Esophagus squamous epithelium (tissue), 5 donors: ENCODE measurements around the gene RSU1. TPM values are rescaled to one million over a fixed set of nuclear protein-coding genes. Genes with fewer than 3 reads are reported as not detected.

ENCODE experiments used
- DNase-seq: peaks from one replicate; lab custom pipeline; 2025; lab: John Stamatoyannopoulos, UW
- H3K27ac ChIP-seq, 4 donors: fragments of 200-600 bp; sonication (generic); one replicate each; pipeline ENCODE4 v1.5.1; 2016 to 2019; ENCODE audit warnings: mild to moderate bottlenecking in 1 of 4
- H3K27me3 ChIP-seq, 4 donors: fragments of 200-600 bp; sonication (generic); 1 replicate in 3 of 4; 2 replicates in 1 of 4; pipeline versions ENCODE4 v1.5.1 to v1.6.0; 2017 to 2021; ENCODE audit warnings: antibody characterized with exemption in 1 of 4
- H3K36me3 ChIP-seq, 3 donors: fragments of 200-600 bp; sonication (generic); one replicate each; pipeline ENCODE4 v1.5.1; 2016 to 2019
- H3K4me1 ChIP-seq, 3 donors: fragments of 200-600 bp; sonication (generic); one replicate each; pipeline ENCODE4 v1.5.1; 2017 to 2019
- H3K4me3 ChIP-seq, 4 donors: fragments of 200-600 bp; sonication (generic); 1 replicate in 3 of 4; 2 replicates in 1 of 4; pipeline ENCODE4 v1.5.1; 2016 to 2019; ENCODE audit warnings: mild to moderate bottlenecking in 2 of 4, moderate library complexity in 1 of 4
- H3K9me3 ChIP-seq, 3 donors: fragments of 200-600 bp; sonication (generic); one replicate each; pipeline ENCODE4 v1.5.1; 2016 to 2019
- CTCF ChIP-seq, 6 experiments: fragments of 450-650 bp in 4 of 6; fragments of 200-600 bp in 2 of 6; sonication (generic) in 2 of 6; IDR thresholded peaks; one replicate each; pipeline ENCODE4 v1.5.1; 2016 to 2019; ENCODE audit warnings: antibody characterized with exemption in 6 of 6, mild to moderate bottlenecking in 4 of 6, moderate library complexity in 4 of 6
- POLR2A ChIP-seq, 4 donors: fragments of 450-650 bp; IDR thresholded peaks; one replicate each; pipeline ENCODE4 v1.6.1; 2017; ENCODE audit warnings: antibody characterized with exemption in 4 of 4, mild to moderate bottlenecking in 4 of 4, moderate library complexity in 3 of 4
- WGBS, 2 donors: methylation state at CpG; one replicate each; pipeline ENCODE4 v1.1.5; 2018; 5-methylcytosine and 5-hydroxymethylcytosine counted together
- intact Hi-C: fragments of 100-400 bp; cut with DNase I; formaldehyde crosslinking; loops from one replicate; pipeline ENCODE4 v1.15.0; 2022
- total RNA-seq, 4 donors: library from RNA; depleted of rRNA; stranded (reverse); fragments of >200 nt; gene quantifications; one replicate each; pipeline ENCODE4 v1.1.0, GENCODE V29; 2016
- donor health status: DM: yes; HTN: yes; CAD: no.

Gene RSU1
- total RNA-seq, 4 donors from 2014 or later: 43.5 to 61.5 (median 51.3) TPM

GRCh38 chr10:16751244-16751643 is 66.0 kb downstream of the RSU1 start:
- no peaks in the 10 kb centered on the region for H3K27me3 ChIP-seq
- WGBS, 2 donors: 98 to 99% methylated on average over 8 of the region's 8 CpGs
- intact Hi-C loops: no loop called here
- no peak for DNase-seq
- H3K27ac ChIP-seq: no peak overlapping the region
- H3K36me3 ChIP-seq: peaks cover 0 to 61% (median 0%) of the 10 kb centered on the region in 3 donors
- H3K9me3 ChIP-seq: no peaks in the 10 kb centered on the region
- TF ChIP-seq POLR2A (IDR thresholded peaks at IDR 0.05): no peak
- no peak for TF ChIP-seq CTCF (IDR thresholded peaks at IDR 0.05)
- H3K4me1 ChIP-seq: no peaks in the 10 kb centered on the region
- no peak overlapping the region for H3K4me3 ChIP-seq

- no peaks in the 10 kb centered on the region for H3K4me1 ChIP-seq
- H3K27ac ChIP-seq: no peak overlapping the region
- H3K36me3 ChIP-seq: peaks cover 0 to 66% (median 0%) of the 10 kb centered on the region in 3 donors
- no peaks in the 10 kb centered on the region for H3K27me3 ChIP-seq
- WGBS, 2 donors: 87 to 93% methylated on average over 3 of the region's 3 CpGs
- no peak overlapping the region for H3K4me3 ChIP-seq
- no peak for TF ChIP-seq CTCF (IDR thresholded peaks at IDR 0.05)
- no peak for TF ChIP-seq POLR2A (IDR thresholded peaks at IDR 0.05)
- intact Hi-C loops: no loop called here
- H3K9me3 ChIP-seq: no peaks in the 10 kb centered on the region
- no peak for DNase-seq
These were observed 66.8 kb downstream of the RSU1 start for GRCh38 chr10:16750461-16750860.

- Histone ChIP-seq H3K36me3 (peaks cover 0 to 61% (median 0%) of the 10 kb centered on the region in 3 donors), H3K4me1 (no peaks in the 10 kb centered on the region), H3K27me3 (no peaks in the 10 kb centered on the region), H3K4me3 (no peak overlapping the region), H3K27ac (no peak overlapping the region), H3K9me3 (no peaks in the 10 kb centered on the region)
- WGBS, 2 donors: 90% methylated on average over 7 of the region's 7 CpGs
- no peak for TF ChIP-seq POLR2A (IDR thresholded peaks at IDR 0.05)
- TF ChIP-seq CTCF (IDR thresholded peaks at IDR 0.05): no peak
- intact Hi-C loops: no loop called here
- no peak for DNase-seq
These were observed 68.5 kb downstream of the RSU1 start for GRCh38 chr10:16748749-16749148.

- H3K36me3 ChIP-seq: peaks cover 0 to 55% (median 0%) of the 10 kb centered on the region in 3 donors
- H3K27me3 ChIP-seq: no peaks in the 10 kb centered on the region
- WGBS, 2 donors: 86 to 89% methylated on average over 5 to 6 of the region's 6 CpGs
- intact Hi-C loops: no loop called here
- no peaks in the 10 kb centered on the region for H3K9me3 ChIP-seq
- H3K27ac ChIP-seq: no peak overlapping the region
- H3K4me1 ChIP-seq: no peaks in the 10 kb centered on the region
- TF ChIP-seq CTCF (IDR thresholded peaks at IDR 0.05) (no peak), POLR2A (IDR thresholded peaks at IDR 0.05) (no peak)
- H3K4me3 ChIP-seq: no peak overlapping the region
- no peak for DNase-seq
These were observed 70.4 kb downstream of the RSU1 start for GRCh38 chr10:16746856-16747255.

- no peak for DNase-seq
- TF ChIP-seq CTCF (IDR thresholded peaks at IDR 0.05) (no peak), POLR2A (IDR thresholded peaks at IDR 0.05) (no peak)
- Histone ChIP-seq H3K4me3 (no peak overlapping the region), H3K27me3 (no peaks in the 10 kb centered on the region), H3K4me1 (no peaks in the 10 kb centered on the region), H3K9me3 (no peaks in the 10 kb centered on the region), H3K27ac (no peak overlapping the region), H3K36me3 (peaks cover 0 to 44% (median 0%) of the 10 kb centered on the region in 3 donors)
- intact Hi-C loops: no loop called here
- WGBS, 2 donors: 89 to 92% methylated on average over 6 of the region's 6 CpGs
These were observed 72.2 kb downstream of the RSU1 start for GRCh38 chr10:16745061-16745460.
